HG03039 (cell line): Measurements from ENCODE around the gene CCDC71L.

Experiments
- ATAC-seq: cut with Tn5 transposase; IDR thresholded peaks from one replicate; pipeline ENCODE4 v1.9.1; 2021; ENCODE audit warnings: mild to moderate bottlenecking, moderate library complexity; ENCODE audit not compliant: unreplicated experiment

CCDC71L gene

GRCh38 chr7:106609416-106609815 lies 51.5 kb downstream of the CCDC71L start:
- ATAC-seq = no peak

- ATAC-seq = no peak
These were observed 52.3 kb downstream of the CCDC71L start for GRCh38 chr7:106608661-106609060.
